ENCODE data around the gene ALKBH5. TPM values are rescaled to one million over a fixed set of nuclear protein-coding genes. Genes with fewer than 3 reads are reported as not detected.

Gene ALKBH5
- total RNA-seq, 2 donors from 2014 or later: 45.4 to 48.8 TPM

DNA sequence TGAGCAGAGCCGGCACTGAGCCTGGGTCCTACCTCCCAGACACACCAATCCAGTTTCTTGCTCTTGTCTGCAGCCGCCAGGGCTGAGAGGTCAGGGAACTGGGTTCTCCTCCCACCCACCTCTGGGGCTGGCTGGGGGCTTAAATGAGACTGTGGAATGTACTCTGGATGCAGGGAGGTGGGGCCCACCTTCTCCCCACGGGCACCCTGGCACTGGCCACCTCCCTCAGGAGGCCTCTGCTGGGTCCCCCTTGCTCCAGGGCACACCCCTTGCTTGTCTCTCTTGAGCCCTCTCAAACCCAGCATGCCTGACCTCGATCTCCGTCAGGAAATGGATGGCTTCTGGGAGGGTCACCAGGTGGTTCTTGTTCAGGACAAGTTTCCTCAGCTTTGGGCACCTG, 68.5 kb downstream of the ALKBH5 start:
- no peak for TF ChIP-seq POLR2A (IDR thresholded peaks at IDR 0.05)
- TF ChIP-seq, protein P1, sequence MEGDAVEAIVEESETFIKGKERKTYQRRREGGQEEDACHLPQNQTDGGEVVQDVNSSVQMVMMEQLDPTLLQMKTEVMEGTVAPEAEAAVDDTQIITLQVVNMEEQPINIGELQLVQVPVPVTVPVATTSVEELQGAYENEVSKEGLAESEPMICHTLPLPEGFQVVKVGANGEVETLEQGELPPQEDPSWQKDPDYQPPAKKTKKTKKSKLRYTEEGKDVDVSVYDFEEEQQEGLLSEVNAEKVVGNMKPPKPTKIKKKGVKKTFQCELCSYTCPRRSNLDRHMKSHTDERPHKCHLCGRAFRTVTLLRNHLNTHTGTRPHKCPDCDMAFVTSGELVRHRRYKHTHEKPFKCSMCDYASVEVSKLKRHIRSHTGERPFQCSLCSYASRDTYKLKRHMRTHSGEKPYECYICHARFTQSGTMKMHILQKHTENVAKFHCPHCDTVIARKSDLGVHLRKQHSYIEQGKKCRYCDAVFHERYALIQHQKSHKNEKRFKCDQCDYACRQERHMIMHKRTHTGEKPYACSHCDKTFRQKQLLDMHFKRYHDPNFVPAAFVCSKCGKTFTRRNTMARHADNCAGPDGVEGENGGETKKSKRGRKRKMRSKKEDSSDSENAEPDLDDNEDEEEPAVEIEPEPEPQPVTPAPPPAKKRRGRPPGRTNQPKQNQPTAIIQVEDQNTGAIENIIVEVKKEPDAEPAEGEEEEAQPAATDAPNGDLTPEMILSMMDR (IDR thresholded peaks at IDR 0.05): no peak
- no peak for DNase-seq
- no peaks in the 10 kb centered on the region for H3K27me3 ChIP-seq
- H3K36me3 ChIP-seq (replicated peaks in 1 of 2; ENCODE audit: insufficient read depth in 1 of 2, low read depth in 2 of 2): peaks cover 14 to 37% of the 10 kb centered on the region in 2 donors
- WGBS, 2 donors: 76% methylated on average over 5 of the region's 5 CpGs; no CpG with 5 or more reads in 1 of the 2 donors
- no peaks in the 10 kb centered on the region for H3K9me3 ChIP-seq
- no peak overlapping the region for H3K27ac ChIP-seq
- peaks cover 24% of the 10 kb centered on the region for H3K4me1 ChIP-seq
- intact Hi-C loops (cut with DNase I): no loop called here
- no peak overlapping the region for H3K4me3 ChIP-seq
- no peak for ATAC-seq

DNA sequence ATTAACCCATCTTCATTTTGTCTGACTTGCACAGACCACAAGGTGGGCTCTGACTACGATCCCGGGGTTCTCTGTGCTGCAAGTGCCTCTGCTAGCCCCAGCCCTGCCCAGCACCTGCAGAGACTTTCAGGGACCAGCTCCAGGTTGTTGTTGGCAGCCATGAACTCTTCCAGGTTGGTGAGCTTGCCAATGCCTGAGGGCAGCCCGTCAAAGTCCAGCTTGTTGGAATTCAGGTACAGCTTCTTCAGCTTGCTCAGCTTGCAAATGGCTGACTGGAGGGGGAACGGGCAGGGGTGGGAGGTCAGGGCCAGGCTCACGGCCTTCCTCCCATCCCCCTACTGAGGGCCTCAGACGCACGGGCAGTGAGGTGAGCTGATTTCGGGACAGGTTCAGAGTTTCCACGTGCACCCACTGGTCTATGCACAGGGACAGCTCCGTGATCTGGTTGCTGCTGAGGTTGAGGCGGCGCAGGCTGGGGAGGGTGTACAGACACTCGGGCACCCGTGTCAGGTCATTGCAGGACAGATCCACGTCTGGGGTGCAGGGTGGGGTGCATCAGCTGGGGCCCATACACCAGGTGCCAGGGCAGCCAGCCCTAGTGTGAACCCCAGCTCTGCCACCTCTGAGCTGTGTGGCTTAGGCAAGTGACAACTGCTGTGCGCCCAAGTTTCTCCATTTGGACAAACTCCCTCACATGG, 69.7 kb downstream of the ALKBH5 start:
- 81 to 82% methylated on average over 10 to 16 of the region's 16 CpGs for WGBS, 2 donors
- DNase-seq (no peak), ATAC-seq (no peak)
- H3K36me3 ChIP-seq (replicated peaks in 1 of 2; ENCODE audit: insufficient read depth in 1 of 2, low read depth in 2 of 2): peaks cover 14 to 37% of the 10 kb centered on the region in 2 donors
- H3K4me3 ChIP-seq: no peak overlapping the region
- H3K9me3 ChIP-seq: no peaks in the 10 kb centered on the region
- peaks cover 29% of the 10 kb centered on the region for H3K4me1 ChIP-seq
- intact Hi-C loops (cut with DNase I): no loop called here
- no peaks in the 10 kb centered on the region for H3K27me3 ChIP-seq
- TF ChIP-seq, protein P1 (IDR thresholded peaks at IDR 0.05): no peak
- no peak for TF ChIP-seq POLR2A (IDR thresholded peaks at IDR 0.05)
- no peak overlapping the region for H3K27ac ChIP-seq

DNA sequence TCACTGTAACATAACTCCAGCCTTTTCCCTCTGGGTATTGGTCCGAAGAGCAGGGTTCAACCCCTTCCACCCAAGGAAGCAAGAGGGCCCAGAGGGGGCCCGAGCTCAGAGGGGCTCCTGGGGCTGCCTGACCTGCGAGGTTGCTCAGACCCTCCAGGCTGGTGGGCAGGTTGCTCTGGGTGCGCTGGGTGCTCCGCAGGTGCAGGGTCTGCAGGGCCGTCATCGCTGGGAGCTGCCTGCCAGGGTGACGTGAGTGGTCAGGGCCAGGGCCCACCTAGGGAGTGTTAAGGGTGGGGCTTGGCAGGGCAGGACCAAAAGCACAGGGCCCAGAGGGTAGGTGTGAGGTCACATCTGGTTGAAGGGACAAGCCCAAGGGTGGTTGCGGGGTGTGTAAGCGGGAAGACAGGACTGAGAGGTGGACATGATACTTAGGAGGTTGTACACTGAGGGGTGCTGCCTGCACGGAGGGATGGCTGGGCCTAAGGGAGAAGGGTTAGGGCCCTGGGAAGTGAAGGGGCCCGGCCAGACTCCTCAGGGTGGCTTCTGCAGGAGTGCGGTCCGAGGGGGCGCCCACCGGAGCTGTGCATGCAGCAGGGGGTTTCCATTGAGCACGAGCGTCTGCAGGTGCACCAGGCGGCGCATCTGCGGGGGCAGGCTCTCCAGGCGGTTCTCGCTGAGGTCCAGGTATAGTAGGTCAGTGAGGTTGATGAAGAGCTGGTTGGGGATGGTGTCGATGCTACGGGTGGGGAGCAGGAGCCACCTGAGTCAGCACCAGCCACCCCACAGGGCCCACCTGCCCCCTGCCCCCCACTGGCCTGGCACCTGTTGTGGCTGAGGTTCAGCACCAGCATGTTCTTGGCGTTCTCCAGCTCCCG, 70.6 kb downstream of the ALKBH5 start:
- no peak for DNase-seq
- H3K4me1 ChIP-seq: peaks cover 33% of the 10 kb centered on the region
- no peak overlapping the region for H3K27ac ChIP-seq
- no peaks in the 10 kb centered on the region for H3K27me3 ChIP-seq
- no peaks in the 10 kb centered on the region for H3K9me3 ChIP-seq
- TF ChIP-seq, protein P1 (IDR thresholded peaks at IDR 0.05): no peak
- TF ChIP-seq POLR2A (IDR thresholded peaks at IDR 0.05): no peak
- 87 to 89% methylated on average over 16 to 27 of the region's 27 CpGs for WGBS, 2 donors
- intact Hi-C loops (cut with DNase I): no loop called here
- H3K36me3 ChIP-seq (replicated peaks in 1 of 2; ENCODE audit: insufficient read depth in 1 of 2, low read depth in 2 of 2): peaks cover 14 to 34% of the 10 kb centered on the region in 2 donors
- ATAC-seq: no peak
- no peak overlapping the region for H3K4me3 ChIP-seq

DNA sequence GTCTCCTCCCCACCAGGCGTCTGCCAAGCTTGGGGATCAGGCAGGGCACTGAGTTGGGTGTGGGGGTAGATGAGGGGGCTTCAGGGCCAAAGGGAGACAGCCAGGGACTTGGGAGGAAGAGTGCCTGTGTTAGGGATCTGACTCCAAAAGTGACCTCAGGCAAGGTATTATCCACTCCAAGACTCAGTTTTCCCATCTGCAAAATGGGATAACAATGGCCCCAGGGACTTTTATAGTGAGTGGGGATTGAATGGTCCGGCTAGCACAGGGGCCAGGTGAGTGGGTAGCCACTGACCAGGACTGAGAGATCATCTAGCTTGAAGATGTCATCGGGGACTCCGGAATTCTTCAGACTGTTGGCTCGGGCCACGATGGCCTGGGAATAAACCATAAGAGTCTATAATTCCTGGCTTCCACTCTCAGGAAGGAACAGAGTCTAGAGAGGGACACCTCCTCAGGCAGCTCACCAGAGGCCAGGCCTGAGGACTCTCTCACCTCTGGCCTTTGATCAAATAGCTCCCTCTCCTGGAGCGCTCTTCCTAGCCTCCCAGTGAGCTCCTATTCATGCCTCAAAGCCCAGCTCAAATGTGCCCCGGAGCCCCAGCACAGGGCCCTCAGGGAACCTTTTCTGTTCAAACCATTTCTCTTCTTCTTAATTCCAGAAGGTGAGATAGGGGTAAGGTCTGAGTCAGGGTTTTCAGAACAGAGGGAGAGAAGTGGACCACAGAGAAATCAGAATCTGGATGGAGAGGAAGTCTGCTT, 71.4 kb downstream of the ALKBH5 start:
- Histone ChIP-seq H3K4me3 (no peak overlapping the region), H3K27ac (no peak overlapping the region), H3K36me3 (replicated peaks in 1 of 2; ENCODE audit: insufficient read depth in 1 of 2, low read depth in 2 of 2) (peaks cover 14 to 34% of the 10 kb centered on the region in 2 donors), H3K9me3 (no peaks in the 10 kb centered on the region), H3K4me1 (peaks cover 40% of the 10 kb centered on the region), H3K27me3 (no peaks in the 10 kb centered on the region)
- no peak for DNase-seq
- no peak for TF ChIP-seq POLR2A (IDR thresholded peaks at IDR 0.05)
- TF ChIP-seq, protein P1 (IDR thresholded peaks at IDR 0.05): no peak
- ATAC-seq: no peak
- intact Hi-C loops (cut with DNase I): no loop called here
- WGBS, 2 donors: 91 to 97% methylated on average over 4 to 8 of the region's 8 CpGs
